Vagina (tissue), 2 donors: ENCODE results near the gene RPL37. TPM values are rescaled to one million over a fixed set of nuclear protein-coding genes. Genes with fewer than 3 reads are reported as not detected.

Experiments used
- DNase-seq, 2 donors: peaks; one replicate each; pipeline ENCODE4 v3.0.0-alpha.2; 2017; ENCODE audit errors: extremely low spot score in 2 of 2
- H3K27ac ChIP-seq: fragments of 200-600 bp; sonication (generic); one replicate; pipeline ENCODE4 v1.5.1; 2019
- H3K27me3 ChIP-seq: fragments of 200-600 bp; sonication (generic); one replicate; pipeline ENCODE4 v1.5.1; 2019
- H3K36me3 ChIP-seq, 2 donors: fragments of 200-600 bp; sonication (generic); one replicate each; pipeline ENCODE4 v1.5.1; 2017 to 2019
- H3K4me1 ChIP-seq: fragments of 200-600 bp; sonication (generic); one replicate; pipeline ENCODE4 v1.5.1; 2019
- H3K4me3 ChIP-seq, 2 donors: fragments of 200-600 bp; sonication (generic); 1 replicate in 1 of 2; 2 replicates in 1 of 2; pipeline ENCODE4 v1.5.1; 2016 to 2019
- H3K9me3 ChIP-seq: fragments of 200-600 bp; sonication (generic); one replicate; pipeline ENCODE4 v1.5.1; 2019
- CTCF ChIP-seq, 3 experiments: fragments of 450-650 bp in 2 of 3; fragments of 200-600 bp in 1 of 3; sonication (generic) in 1 of 3; IDR thresholded peaks; one replicate each; pipeline ENCODE4 v1.5.1; 2017 to 2019; ENCODE audit warnings: antibody characterized with exemption in 3 of 3, mild to moderate bottlenecking in 2 of 3, moderate library complexity in 2 of 3
- POLR2A ChIP-seq, 2 donors: fragments of 450-650 bp; IDR thresholded peaks; one replicate each; pipeline ENCODE4 v1.6.1; 2017; ENCODE audit warnings: antibody characterized with exemption in 2 of 2, mild to moderate bottlenecking in 2 of 2, moderate library complexity in 2 of 2
- POLR2AphosphoS5 ChIP-seq, 2 donors: sonication (generic); formaldehyde crosslinking; IDR thresholded peaks; one replicate each; pipeline ENCODE4 v1.9.0; 2017; ENCODE audit warnings: antibody characterized with exemption in 2 of 2, mild to moderate bottlenecking in 2 of 2, low read depth in 1 of 2; ENCODE audit not compliant: insufficient read depth in 1 of 2
- intact Hi-C: fragments of 100-400 bp; cut with DNase I; formaldehyde crosslinking; loops from one replicate; pipeline ENCODE4 v1.15.1; 2023
- total RNA-seq: library from RNA; depleted of rRNA; stranded (reverse); fragments of >200 nt; gene quantifications from one replicate; pipeline ENCODE4 v1.2.3, GENCODE V29; 2016

Gene RPL37
- total RNA-seq, 1 donor from 2014 or later: 489 TPM

- intact Hi-C loops: loop anchor here (10.0 kb wide), 1 partner anchor 78 kb away; the partner anchor contains the start of gene TTC33
- DNase-seq: no peak
- no peaks in the 10 kb centered on the region for H3K9me3 ChIP-seq
- H3K4me3 ChIP-seq: no peak overlapping the region
- peaks cover 21% of the 10 kb centered on the region for H3K4me1 ChIP-seq
- H3K36me3 ChIP-seq: peaks cover 0 to 56% of the 10 kb centered on the region in 2 donors
- H3K27ac ChIP-seq: no peak overlapping the region
- no peaks in the 10 kb centered on the region for H3K27me3 ChIP-seq
- no peak for TF ChIP-seq POLR2AphosphoS5 (IDR thresholded peaks at IDR 0.05; ENCODE audit: insufficient read depth in 1 of 2, low read depth in 1 of 2)
- no peak for TF ChIP-seq CTCF (IDR thresholded peaks at IDR 0.05)
- no peak for TF ChIP-seq POLR2A (IDR thresholded peaks at IDR 0.05)
These were observed 2.7 kb downstream of the RPL37 start for GRCh38 chr5:40832345-40832744.

- H3K27me3 ChIP-seq: no peaks in the 10 kb centered on the region
- intact Hi-C loops: loop anchor here (10.0 kb wide), 1 partner anchor 77 kb away; the partner anchor contains the start of gene TTC33
- H3K9me3 ChIP-seq: no peaks in the 10 kb centered on the region
- peaks cover 21% of the 10 kb centered on the region for H3K4me1 ChIP-seq
- peaks cover 0 to 63% of the 10 kb centered on the region in 2 donors for H3K36me3 ChIP-seq
- H3K4me3 ChIP-seq: no peak overlapping the region
- TF ChIP-seq CTCF (IDR thresholded peaks at IDR 0.05): no peak
- TF ChIP-seq POLR2A (IDR thresholded peaks at IDR 0.05): no peak
- no peak for TF ChIP-seq POLR2AphosphoS5 (IDR thresholded peaks at IDR 0.05; ENCODE audit: insufficient read depth in 1 of 2, low read depth in 1 of 2)
- DNase-seq: no peak
- no peak overlapping the region for H3K27ac ChIP-seq
These were observed 3.4 kb downstream of the RPL37 start for GRCh38 chr5:40831346-40832210.

GRCh38 chr5:40829748-40830533 lies 5.1 kb downstream of the RPL37 start:
- H3K36me3 ChIP-seq: peaks cover 0 to 66% of the 10 kb centered on the region in 2 donors
- no peaks in the 10 kb centered on the region for H3K9me3 ChIP-seq
- no peak for TF ChIP-seq POLR2A (IDR thresholded peaks at IDR 0.05)
- TF ChIP-seq CTCF (IDR thresholded peaks at IDR 0.05): no peak
- TF ChIP-seq POLR2AphosphoS5 (IDR thresholded peaks at IDR 0.05; ENCODE audit: insufficient read depth in 1 of 2, low read depth in 1 of 2): no peak
- H3K27me3 ChIP-seq: no peaks in the 10 kb centered on the region
- intact Hi-C loops: loop anchor here (10.0 kb wide), 1 partner anchor 75 kb away; the partner anchor contains the start of gene TTC33
- H3K4me3 ChIP-seq: no peak overlapping the region
- no peak overlapping the region for H3K27ac ChIP-seq
- peaks cover 17% of the 10 kb centered on the region for H3K4me1 ChIP-seq
- no peak for DNase-seq

GRCh38 chr5:40828690-40829661 lies 6.0 kb downstream of the RPL37 start:
- peaks cover 0 to 66% of the 10 kb centered on the region in 2 donors for H3K36me3 ChIP-seq
- no peak for DNase-seq
- intact Hi-C loops: no loop called here
- H3K4me1 ChIP-seq: peaks cover 12% of the 10 kb centered on the region
- no peaks in the 10 kb centered on the region for H3K27me3 ChIP-seq
- no peak for TF ChIP-seq POLR2AphosphoS5 (IDR thresholded peaks at IDR 0.05; ENCODE audit: insufficient read depth in 1 of 2, low read depth in 1 of 2)
- no peak for TF ChIP-seq POLR2A (IDR thresholded peaks at IDR 0.05)
- TF ChIP-seq CTCF (IDR thresholded peaks at IDR 0.05): no peak
- no peak overlapping the region for H3K4me3 ChIP-seq
- no peak overlapping the region for H3K27ac ChIP-seq
- no peaks in the 10 kb centered on the region for H3K9me3 ChIP-seq
